OCI-LY3 (cell line): ENCODE results near the gene MUCL1.

ENCODE experiments used
- H2AFZ ChIP-seq: fragments of 200-600, 300-600 bp; shearing (Covaris generic); 2 replicates; pipeline ENCODE4 v1.6.0; 2014; ENCODE audit warnings: antibody characterized with exemption, low read depth, low read length
- H3K27ac ChIP-seq: fragments of 200-600, 300-600 bp; sonication (generic); 2 replicates; pipeline ENCODE4 v1.5.1; 2014; ENCODE audit warnings: mild to moderate bottlenecking, low read length, moderate library complexity, mixed read lengths
- H3K27me3 ChIP-seq: fragments of 200-600, 300-600 bp; sonication (generic); 2 replicates; pipeline ENCODE4 v1.6.1; 2014; ENCODE audit warnings: low read depth, low read length, mixed read lengths
- H3K36me3 ChIP-seq: fragments of 200-600, 300-600 bp; sonication (generic); replicated peaks from 2 replicates; pipeline ENCODE3; 2014; ENCODE audit warnings: low read depth, low read length, mixed read lengths
- H3K4me1 ChIP-seq: fragments of 300-600, 200-600 bp; sonication (generic); 2 replicates; pipeline ENCODE4 v1.6.1; 2014; ENCODE audit warnings: low read length, mixed read lengths
- H3K4me2 ChIP-seq: fragments of 200-600, 300-600 bp; sonication (generic); 2 replicates; pipeline ENCODE4 v1.6.1; 2014; ENCODE audit warnings: low read length, mixed read lengths
- H3K4me3 ChIP-seq: fragments of 300-600, 200-600 bp; sonication (generic); 2 replicates; pipeline ENCODE4 v1.5.1; 2014; ENCODE audit warnings: antibody characterized with exemption, mild to moderate bottlenecking, low read length, moderate library complexity
- H3K79me2 ChIP-seq: fragments of 300-600, 200-600 bp; shearing (Covaris generic); 2 replicates; pipeline ENCODE4 v1.6.1; 2014; ENCODE audit warnings: mild to moderate bottlenecking, low read length, mixed read lengths
- H3K9ac ChIP-seq: fragments of 300-600, 200-600 bp; shearing (Covaris generic); 2 replicates; pipeline ENCODE4 v1.6.0; 2014; ENCODE audit warnings: mild to moderate bottlenecking, low read length, moderate library complexity
- H3K9me3 ChIP-seq: fragments of 200-600, 300-600 bp; shearing (Covaris generic); 2 replicates; pipeline ENCODE4 v1.6.1; 2014; ENCODE audit warnings: low read length, mixed read lengths; ENCODE audit not compliant: insufficient read depth
- H4K20me1 ChIP-seq: fragments of 200-600, 300-600 bp; sonication (generic); 2 replicates; pipeline ENCODE4 v1.6.1; 2016; ENCODE audit warnings: low read length, mixed read lengths; ENCODE audit not compliant: insufficient read depth
- CTCF ChIP-seq: fragments of 200-600, 300-600 bp; sonication (generic); IDR thresholded peaks from 2 replicates; pipeline ENCODE4 v1.5.1; 2014; ENCODE audit warnings: antibody characterized with exemption, low read length, low read depth
- EZH2phosphoT487 ChIP-seq: fragments of 200-600 bp; shearing (Covaris generic); IDR thresholded peaks from 2 replicates; pipeline ENCODE4 v1.6.1; 2018; ENCODE audit warnings: antibody characterized with exemption, mixed run types, low read depth

The MUCL1 gene

GRCh38 chr12:54858562-54858961 is 4.2 kb downstream of the MUCL1 start:
- Histone ChIP-seq H3K27me3 (0 out of 2 replicates have a peak, but pooled peaks cover 4% of the 10 kb centered on the region), H3K79me2 (no peaks in the 10 kb centered on the region), H3K4me1 (peaks cover 52% of the 10 kb centered on the region), H3K9me3 (no peaks in the 10 kb centered on the region; the same call in 1 of the 2 replicates), H3K36me3 (no peaks in the 10 kb centered on the region), H3K4me2 (peak overlapping the region; percentile 78), H3K9ac (peak overlapping the region; percentile 8; the same call in 1 of the 2 replicates), H4K20me1 (no peaks in the 10 kb centered on the region), H3K4me3 (peak overlapping the region; percentile 34), H2AFZ (no peak overlapping the region), H3K27ac (peak overlapping the region; percentile 58)
- TF ChIP-seq EZH2phosphoT487 (no peak), CTCF (no peak)

- Histone ChIP-seq H4K20me1 (no peaks in the 10 kb centered on the region), H3K36me3 (no peaks in the 10 kb centered on the region), H2AFZ (no peak overlapping the region), H3K27me3 (0 out of 2 replicates have a peak, but pooled peaks cover 4% of the 10 kb centered on the region), H3K4me1 (peaks cover 58% of the 10 kb centered on the region), H3K79me2 (no peaks in the 10 kb centered on the region), H3K27ac (no peak overlapping the region), H3K4me2 (peak overlapping the region; percentile 78), H3K9ac (no peak overlapping the region), H3K4me3 (0 out of 2 replicates have a peak overlapping the region, but pooled peaks have one; percentile 4), H3K9me3 (no peaks in the 10 kb centered on the region; the same call in 1 of the 2 replicates)
- TF ChIP-seq EZH2phosphoT487 (no peak), CTCF (no peak)
Observed at GRCh38 chr12:54859502-54859901, 5.2 kb downstream of the MUCL1 start.

- H2AFZ ChIP-seq: no peak overlapping the region
- no peak overlapping the region for H3K9ac ChIP-seq
- TF ChIP-seq EZH2phosphoT487: no peak
- no peak for TF ChIP-seq CTCF
- H3K4me1 ChIP-seq: peaks cover 59% of the 10 kb centered on the region
- no peak overlapping the region for H3K4me2 ChIP-seq
- H3K79me2 ChIP-seq: no peaks in the 10 kb centered on the region
- no peaks in the 10 kb centered on the region for H3K36me3 ChIP-seq
- H3K9me3 ChIP-seq: peaks cover 3% of the 10 kb centered on the region; the same call in 1 of the 2 replicates
- no peak overlapping the region for H3K4me3 ChIP-seq
- H3K27me3 ChIP-seq: 0 out of 2 replicates have a peak, but pooled peaks cover 4% of the 10 kb centered on the region
- H4K20me1 ChIP-seq: no peaks in the 10 kb centered on the region
- H3K27ac ChIP-seq: no peak overlapping the region
Observed at GRCh38 chr12:54861927-54862326, 7.6 kb downstream of the MUCL1 start.

- 0 out of 2 replicates have a peak, but pooled peaks cover 4% of the 10 kb centered on the region for H3K27me3 ChIP-seq
- H3K9me3 ChIP-seq: peaks cover 3% of the 10 kb centered on the region; the same call in 1 of the 2 replicates
- H3K4me2 ChIP-seq: peak overlapping the region; percentile 53
- H3K36me3 ChIP-seq: no peaks in the 10 kb centered on the region
- H3K4me1 ChIP-seq: peaks cover 38% of the 10 kb centered on the region
- no peaks in the 10 kb centered on the region for H4K20me1 ChIP-seq
- H3K79me2 ChIP-seq: no peaks in the 10 kb centered on the region
- no peak overlapping the region for H2AFZ ChIP-seq
- H3K9ac ChIP-seq: no peak overlapping the region
- peak overlapping the region; percentile 17 for H3K4me3 ChIP-seq
- no peak overlapping the region for H3K27ac ChIP-seq
- TF ChIP-seq EZH2phosphoT487 (no peak), CTCF (no peak)
Observed at GRCh38 chr12:54863948-54864618, 9.8 kb downstream of the MUCL1 start.
